Iris pigment epithelial cell (primary cell): ENCODE results near the gene NCOA5.
"Not testable (repeated sequence)": the region's sequence is repeated elsewhere in the genome, so short reads cannot be mapped to it uniquely, and the experiment has no call there.

Experiments
- DNase-seq: peaks from one replicate; pipeline ENCODE4 v3.0.0-alpha.2; 2011; ENCODE audit warnings: low read depth

The NCOA5 gene

DNA sequence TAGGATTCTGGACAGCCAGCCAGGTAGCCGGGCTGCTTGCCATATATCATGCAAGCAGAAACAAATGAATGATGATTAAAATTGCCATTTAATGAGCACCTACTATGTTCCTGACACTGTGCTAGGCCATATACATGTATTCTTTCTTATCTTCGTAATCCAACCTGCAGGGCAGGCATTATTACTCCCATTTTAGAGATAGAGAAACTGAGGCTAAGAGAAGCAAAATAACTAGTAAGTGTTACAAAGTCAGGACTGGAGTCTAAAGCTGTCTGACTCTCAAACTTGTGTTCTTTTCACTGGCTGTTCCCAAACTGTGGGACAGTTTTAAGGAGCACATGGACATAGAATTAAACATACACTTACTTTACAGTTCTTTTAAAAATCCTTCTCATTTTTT, 30.4 kb upstream of the NCOA5 start:
- no peak for DNase-seq

DNA sequence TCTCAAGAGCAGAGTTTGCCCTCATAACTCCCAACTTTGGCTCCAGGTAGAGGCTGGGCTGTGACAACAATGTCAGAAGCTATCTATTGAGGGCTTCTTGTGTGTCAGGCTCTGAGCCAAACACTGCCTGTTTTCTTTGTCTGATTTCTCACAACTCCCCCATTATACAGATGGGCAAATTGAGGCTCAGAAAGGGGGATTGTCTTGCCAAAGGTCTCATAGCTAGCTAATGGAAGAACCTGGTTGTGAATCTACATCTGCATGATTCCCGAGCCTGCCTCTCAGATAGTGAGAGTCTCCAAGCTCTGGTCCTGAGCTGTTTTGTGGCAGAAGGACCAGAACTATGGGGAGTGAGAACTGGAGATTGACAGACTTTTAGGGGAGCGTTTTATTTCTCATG, 29.8 kb upstream of the NCOA5 start:
- no peak for DNase-seq

DNA sequence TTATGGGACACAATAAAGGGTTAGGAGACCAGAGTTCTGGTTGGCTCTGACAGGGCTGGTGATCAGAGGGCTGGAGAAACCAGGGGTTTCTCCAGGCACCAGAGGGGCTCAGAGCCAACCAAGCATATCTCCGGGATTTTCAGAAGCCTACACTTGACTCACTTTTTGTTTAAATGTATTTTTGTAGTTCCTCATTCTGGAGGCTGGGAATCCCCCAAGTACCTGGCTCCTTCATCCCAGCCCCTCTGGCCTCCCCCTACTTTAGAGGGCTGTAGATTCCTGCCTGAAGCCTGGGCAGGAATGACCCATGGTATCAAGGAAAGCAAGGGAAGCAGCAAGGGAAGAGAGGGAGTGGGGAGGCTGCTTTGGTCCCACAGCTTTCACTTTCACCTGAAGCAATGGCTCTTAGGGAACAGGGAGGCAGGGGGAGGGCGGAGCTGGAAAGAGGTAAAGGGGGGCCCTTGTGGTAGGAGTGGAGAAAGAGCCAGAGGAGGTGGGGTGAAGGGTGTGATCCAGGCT, 29.3 kb upstream of the NCOA5 start:
- no peak for DNase-seq

DNA sequence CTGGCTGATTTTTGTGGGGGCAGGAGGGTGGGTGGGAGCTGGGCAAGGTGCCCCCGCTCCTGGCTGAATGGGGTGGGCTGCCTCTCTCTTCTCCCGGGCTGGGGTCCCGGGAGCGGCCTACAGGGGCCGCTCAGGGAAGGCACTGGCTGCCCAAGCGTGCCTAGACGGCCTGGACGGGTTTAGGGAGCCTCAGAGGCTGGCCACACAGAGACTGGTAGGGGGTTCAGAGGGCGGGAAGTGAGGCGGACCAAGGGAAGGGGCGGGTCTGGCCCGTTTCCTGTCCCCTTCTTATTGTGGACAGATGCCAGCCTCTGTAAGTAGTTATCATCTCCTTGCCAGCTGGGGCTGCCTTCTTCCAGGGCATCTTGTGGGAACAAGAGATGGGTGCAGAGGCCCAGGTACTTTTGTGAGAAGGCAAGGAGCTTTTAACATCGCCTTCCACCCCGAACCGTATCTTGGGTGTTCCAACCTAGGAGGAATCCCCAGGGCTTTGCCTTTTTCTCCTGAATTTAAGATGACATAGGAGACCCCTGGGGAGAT, 28.8 kb upstream of the NCOA5 start:
- DNase-seq = no peak

DNA sequence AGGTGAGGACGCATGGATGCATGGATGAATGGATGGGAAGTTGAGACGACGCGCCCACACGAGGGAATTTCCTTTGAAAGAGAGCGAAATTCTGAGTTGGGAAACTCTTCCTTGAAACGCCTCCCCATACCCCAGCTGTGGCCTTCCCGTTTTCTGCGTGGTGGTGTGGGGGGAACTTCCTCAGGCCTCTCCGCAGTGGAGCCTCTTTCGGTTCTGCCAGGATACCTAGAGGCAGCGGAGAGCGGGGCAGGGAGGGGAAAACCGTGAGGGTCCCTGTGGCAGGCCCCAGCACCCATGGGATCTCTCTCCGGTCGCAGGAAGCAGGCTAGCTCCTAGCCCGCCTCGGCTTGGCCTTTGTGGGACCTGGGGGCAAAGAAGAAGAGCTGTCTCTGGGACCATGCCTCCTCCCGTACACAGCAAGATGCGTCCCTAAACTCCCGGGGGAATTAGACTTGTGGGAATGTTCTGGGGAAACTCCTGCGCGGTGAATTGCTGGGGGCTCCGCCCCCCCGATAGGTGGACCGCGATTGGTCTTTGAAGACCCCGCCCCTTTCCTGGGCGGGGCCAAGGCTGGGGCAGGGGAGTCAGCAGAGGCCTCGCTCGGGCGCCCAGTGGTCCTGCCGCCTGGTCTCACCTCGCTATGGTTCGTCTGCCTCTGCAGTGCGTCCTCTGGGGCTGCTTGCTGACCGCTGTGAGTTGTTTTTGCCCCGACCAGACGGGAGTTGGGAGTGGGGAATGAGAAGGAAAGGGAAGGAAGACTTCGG, 28.1 kb upstream of the NCOA5 start, which contains the start of gene CD40:
TSS of gene CD40 (plus strand) at position 611 of the 764 bp plus-strand sequence. CDS start at position 641, 30 bp downstream.
- peak; percentile 63 for DNase-seq

DNA sequence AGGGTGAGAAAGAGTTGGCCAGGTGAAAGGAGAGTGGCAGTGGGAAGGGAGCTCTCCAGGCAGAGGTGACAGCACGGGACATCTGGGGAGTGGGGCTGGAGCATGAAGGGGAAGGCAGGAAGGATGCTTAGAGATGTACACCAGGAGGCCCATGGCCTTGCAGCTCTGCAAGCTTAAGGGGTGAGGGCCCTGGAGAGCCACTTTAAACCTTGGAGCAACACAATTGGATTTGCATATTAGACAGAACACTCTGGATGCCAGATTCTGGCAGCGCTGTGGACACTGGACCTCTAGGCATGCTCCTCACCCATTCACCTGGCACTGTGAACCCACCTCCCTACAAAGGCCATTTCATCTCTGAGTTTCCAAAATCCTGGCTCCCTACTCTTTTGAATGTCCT, 24.7 kb upstream of the NCOA5 start:
- no peak for DNase-seq

DNA sequence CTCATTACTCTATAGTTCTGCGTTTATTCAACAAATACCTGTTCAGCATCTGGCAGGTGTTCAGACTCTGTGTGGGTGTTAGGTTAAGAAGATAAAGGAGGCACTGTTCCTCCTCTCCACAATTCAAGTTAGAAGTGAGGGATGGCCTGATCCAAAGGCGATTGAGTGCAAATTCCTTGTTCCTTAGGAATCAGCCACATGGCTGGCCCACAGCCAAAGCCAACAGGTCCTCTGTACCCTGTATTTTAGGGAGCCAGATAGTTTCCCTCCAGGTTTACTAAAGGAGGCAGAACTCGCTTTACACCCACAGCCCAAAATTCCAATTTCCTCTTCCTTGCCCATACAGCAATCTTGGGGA, 23.3 kb upstream of the NCOA5 start:
- no peak for DNase-seq

DNA sequence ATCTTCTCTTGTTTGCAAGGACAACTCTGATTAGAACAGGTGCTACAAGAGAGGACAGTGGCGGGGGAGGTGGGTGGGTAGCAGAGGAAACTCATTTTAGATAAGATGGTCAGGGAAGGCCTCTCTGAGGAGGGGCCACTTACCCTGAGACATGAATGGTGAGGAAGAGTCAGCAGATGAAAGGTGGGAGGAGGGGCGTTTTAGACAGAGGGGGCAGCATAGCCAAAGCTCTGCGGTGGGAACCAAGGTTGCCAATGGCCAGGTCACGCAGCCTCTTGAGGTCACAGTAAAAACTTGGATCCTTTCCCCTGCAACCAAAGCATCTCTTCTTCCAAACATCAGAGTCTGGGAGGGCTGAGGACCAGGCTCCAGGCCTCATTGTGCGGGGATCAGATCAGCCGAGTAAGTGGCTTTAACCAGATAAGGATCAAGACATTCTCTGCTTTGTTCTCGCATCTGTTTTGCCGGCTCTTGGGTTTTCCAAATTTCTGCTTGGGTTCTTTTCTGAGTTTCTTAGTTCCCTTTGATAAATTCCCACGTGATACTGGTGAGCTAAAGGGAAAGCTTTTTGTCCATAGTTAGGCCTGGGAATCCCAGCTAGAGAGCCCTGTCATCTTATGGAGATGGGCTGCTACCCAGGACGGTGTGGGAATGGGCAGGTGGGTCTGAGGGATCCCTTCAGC, 22.8 kb upstream of the NCOA5 start:
- no peak for DNase-seq

DNA sequence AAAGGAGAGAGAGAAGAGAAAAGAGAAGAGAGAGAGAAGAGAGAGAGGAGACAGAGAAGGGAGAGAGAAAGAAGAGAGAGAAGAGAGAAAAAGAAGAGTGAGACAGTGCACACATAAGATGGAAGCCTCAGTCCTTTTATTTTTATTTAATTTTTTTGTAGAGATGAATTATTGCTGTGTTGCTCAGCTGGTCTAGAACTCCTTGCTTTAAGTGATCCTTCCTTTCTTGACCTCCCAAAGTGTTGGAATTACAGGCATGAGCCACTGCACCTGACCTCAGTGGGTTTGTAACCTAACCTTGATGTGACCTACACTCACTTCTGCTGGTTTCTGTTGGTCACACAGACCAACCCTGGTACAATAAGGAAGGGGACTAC, 22.1 kb upstream of the NCOA5 start:
- DNase-seq = no peak

DNA sequence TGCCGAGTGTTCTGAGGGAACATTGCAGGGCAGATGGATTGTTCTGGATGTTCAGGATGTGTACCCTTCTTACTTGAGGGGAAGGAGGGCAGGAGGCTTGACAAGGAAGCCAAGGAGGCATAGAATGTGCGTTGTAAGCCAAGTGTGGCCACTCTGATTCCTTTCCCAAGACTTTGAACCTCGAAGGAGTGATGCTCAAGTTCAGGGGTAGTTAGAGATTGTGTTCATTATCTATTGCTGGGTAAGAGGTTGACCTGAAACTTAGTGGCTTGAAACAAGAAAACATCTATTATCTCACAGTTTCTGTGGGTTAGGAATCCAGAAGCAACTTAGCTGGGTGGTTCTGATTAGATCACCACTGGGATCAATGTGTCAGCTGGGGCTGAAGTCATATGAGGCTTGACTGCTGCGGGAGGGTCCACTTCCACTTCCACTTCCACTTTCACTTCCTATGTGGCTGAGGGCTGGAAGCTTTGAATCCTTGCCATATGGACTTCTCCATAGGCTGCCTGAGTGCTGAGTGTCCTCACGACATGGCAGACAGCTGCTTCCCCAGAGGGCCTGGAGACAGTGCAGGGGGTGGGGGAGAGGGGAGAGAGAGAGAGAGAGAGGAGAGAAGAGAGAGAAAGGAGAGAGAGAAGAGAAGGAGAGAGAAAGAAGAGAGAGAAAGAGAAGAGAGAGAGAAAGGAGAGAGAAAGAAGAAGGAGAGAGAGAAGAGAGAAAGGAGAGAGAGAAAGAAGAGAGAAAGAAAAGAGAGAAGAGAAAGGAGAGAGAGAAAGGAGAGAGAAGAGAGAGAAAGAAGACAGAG, 21.5 kb upstream of the NCOA5 start:
- DNase-seq = no peak

DNA sequence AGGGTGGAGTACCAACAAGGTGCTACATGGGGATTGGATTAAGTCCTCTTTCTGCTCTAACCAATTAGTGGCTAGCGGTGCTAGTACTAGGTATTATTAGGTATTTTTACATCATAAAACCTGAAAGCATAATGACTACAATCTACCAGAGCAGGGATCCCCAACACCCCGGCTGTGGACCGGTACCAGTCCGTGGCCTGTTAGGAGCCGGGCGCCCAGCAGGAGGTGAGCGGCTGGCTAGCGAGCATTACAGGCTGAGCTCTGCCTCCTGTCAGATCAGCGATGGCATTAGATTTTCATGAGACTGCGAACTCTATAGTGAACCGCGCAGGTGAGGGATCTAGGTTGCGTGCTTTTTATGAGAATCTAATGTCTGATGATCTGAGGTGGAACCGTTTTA, 19.2 kb upstream of the NCOA5 start:
- DNase-seq = no peak

DNA sequence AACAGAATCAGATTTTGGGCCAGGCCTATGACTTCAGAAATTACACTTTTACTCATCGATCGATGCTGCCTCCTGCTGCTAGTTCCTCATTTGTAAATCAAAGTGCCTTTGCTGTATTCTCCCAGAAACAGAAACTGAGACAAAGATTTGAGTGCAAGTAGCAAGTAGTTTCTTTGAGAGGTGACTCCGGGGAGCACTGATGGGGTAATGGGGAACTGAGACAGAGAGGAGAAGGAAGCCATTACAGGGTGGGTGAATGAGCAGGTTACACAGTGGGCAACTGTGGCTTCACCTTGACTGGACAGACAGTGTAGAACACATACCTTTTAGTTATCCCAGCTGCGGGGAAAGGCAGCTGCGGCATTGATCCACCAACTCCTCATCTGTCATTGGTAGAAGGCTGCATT, 18.7 kb upstream of the NCOA5 start:
- no peak for DNase-seq

DNA sequence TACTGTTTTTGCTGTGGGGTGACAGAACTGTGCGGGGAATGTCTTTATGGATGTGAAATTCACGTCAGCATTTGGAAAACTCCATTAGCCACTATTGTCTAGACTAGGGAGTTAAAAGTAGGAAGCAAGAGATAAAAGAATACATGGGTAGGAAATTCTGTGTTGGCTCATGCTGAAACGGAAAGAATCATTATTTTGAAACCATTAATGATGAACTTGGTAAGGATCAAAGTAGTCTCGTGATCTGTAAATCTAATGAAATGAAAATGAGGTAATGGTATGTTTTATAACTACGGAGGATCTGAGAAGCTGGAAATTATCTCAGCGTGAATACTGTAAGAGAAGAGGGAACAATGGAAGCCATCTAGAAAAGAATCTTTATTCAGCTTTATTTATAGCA, 17.3 kb upstream of the NCOA5 start:
- DNase-seq = no peak

DNA sequence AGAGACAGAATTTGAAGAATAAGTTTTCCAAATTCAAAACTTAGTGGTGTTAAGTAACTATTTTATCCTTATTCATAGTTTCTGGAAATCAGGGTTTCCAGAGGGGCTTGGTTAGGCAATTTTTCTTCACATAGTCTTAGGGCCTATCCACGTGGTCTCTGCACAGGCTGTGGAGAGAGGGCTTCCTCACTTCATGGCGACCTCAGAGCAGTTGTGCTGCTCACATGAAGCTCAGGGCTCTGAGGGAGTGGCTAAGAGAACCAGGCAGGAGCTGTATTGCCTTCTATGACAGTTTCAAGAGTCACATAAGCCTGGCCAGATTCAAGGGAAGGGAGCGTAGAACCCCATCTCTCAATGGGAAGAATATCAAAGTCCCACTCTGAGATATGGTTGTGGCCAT, 14.5 kb upstream of the NCOA5 start:
- no peak for DNase-seq

DNA sequence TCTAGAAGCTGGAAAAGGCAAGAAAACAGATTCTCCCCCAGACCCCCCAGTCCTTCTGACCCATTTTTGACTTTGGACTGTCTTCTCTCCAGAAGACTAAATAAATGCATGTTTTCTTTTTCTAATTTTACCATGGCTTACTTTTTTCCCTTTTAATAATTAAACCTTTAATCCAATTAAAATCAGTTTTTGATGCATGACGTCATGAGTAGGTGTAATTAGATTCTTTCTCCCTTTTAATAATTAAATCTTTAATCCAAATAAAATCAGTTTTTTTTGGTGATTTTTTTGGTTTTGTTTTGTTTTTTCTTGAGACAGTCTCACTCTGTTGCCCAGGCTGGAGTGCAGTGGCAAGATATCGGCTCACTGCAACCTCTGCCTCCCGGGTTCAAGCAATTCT, 13.2 kb upstream of the NCOA5 start:
- no peak for DNase-seq

DNA sequence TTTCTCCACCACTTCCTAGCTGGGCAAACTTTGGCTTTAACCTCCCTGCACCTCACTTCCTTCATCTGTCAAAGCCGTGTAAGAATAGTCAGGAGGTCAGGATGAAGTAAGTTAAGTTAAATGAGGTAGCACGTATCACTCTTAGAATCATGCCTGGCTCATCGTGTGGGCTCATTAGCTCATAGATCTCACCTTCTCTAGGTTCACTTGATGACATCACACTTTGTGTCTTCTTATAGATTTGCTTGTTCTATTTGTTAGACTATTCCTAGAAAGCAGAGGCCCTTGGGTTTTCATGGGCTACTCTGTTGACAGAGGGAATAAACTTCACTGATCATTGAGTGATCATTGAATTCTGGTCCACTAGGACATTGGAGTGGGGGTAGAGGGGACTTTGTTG, 12.2 kb upstream of the NCOA5 start:
- no peak for DNase-seq

DNA sequence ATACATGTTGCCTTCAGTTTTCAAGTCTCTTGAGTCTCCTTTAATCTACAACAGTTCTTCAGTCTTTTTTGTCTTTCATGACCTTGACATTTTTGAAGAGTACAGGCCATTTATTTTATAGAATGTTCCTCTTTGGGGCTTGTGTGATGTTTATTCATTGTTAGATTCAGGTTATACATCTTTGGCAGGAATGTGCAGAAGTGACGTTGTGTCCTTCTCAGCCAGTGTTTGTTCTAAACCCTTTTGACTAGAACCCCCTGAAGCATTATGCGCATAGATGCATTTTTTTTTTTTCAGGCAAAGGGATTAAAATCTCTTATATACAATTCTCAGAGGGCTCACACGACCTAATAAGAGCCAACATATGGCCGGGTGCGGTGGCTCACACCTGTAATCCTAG, 11.2 kb upstream of the NCOA5 start:
- DNase-seq = no peak

DNA sequence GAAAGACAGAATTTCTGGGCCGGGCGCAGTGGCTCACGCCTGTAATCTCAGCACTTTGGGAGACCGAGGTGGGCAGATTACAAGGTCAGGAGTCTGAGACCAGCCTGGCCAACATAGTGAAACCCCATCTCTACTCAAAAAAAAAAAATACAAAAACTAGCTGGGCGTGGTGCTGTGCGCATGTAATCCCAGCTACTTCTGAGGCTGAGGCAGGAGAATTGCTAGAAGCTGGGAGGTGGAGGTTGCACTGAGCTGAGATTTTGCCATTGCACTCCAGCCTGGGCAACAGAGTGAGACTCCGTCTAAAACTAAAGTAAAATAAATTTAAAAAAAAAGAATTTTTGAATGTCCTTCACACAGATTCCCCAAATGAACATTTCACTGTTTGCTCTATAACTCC, 10.7 kb upstream of the NCOA5 start:
- DNase-seq = not testable (repeated sequence)

DNA sequence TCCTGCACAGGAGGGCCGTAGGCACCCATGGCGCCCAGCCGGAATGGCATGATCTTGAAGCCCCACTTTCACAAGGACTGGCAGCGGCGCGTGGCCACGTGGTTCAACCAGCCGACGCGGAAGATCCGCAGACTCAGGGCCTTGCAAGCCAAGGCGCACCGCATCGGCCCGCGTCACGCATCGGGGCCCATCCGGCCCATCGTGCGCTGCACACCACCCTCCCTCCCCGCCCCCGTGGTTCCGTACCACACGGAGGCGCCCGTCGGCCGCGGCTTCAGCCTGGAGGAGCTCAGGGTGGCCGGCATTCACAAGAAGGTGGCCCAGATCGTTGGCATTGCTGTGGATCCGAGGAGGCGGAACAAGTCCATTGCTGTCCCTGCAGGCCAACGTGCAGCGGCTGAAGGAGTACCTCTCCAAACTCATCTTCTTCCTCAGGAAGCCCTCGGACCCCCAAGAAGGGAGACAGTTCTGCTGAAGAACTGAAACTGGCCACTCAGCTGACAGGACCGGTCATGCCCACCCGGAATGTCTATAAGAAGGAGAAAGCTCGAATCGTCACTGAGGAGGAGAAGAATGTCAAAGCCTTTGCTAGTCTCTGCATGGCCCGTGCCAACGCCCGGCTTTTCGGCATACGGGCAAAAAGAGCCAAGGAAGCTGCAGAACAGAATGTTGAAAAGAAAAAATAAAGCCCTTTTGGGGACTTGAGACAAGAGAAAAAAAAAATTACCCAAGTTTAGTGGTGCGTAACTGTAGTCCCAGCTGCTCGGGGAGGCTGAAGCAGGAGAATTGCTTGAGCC, 9.9 kb upstream of the NCOA5 start:
- no peak for DNase-seq

DNA sequence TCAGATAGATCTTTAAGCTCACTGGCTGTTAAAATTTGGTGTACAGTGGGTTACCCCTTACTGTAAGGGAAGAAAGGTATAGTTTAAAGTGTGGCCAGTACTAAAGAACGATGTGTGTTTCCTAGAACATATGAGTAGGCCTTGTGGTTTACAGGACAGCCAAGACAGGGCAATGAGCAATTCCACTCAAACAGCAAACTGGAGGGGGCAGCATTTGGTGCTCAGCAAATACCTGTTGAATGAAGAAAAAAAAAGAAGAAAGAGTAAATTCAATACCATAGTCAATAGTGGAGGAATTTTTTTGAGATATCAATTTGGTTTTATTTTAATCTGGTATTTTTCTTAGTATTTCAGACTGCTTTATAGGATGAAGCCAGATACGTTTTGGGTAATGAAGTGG, 3.8 kb upstream of the NCOA5 start:
- no peak for DNase-seq

DNA sequence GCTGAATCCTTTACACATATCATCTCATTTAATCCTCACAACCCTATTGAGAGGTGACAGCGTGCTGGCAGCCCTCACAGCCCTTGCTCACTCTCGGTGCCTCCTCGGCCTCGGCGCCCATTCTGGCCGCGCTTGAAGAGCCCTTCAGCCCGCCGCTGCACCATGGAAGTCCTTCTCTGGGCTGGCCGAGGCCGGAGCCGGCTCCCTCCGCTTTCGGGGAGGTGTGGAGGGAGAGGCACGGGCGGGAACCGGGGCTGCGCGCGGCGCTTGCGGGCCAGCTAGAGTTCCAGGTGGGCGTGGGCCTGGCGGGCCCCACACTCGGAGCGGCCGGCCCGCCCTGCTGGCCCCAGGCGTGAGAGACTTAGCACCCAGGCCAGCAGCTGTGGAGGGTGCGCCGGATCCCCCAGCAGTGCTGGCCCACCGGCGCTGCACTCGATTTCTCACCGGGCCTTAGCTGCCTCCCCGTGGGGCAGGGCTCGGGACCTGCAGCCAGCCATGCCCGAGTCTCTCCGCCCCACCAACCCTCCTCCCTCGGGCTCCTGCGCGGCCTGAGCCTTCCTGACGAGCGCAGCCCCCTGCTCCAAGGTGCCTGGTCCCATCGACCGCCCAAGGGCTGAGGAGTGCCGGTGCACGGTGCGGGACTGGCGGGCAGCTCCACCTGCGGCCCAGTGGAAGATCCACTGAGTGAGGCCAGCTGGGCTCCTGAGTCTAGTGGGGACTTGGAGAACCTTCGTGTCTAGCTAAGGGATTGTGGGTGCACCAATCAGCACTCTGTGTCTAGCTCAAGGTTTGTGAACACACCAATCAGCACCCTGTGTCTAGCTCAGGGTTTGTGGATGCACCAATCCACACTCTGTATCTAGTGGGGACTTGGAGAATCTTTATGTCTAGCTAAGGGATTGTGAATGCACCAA, 2.1 kb upstream of the NCOA5 start:
- not testable (repeated sequence) for DNase-seq
